Measurements from ENCODE around the gene FBXO42.

DNA sequence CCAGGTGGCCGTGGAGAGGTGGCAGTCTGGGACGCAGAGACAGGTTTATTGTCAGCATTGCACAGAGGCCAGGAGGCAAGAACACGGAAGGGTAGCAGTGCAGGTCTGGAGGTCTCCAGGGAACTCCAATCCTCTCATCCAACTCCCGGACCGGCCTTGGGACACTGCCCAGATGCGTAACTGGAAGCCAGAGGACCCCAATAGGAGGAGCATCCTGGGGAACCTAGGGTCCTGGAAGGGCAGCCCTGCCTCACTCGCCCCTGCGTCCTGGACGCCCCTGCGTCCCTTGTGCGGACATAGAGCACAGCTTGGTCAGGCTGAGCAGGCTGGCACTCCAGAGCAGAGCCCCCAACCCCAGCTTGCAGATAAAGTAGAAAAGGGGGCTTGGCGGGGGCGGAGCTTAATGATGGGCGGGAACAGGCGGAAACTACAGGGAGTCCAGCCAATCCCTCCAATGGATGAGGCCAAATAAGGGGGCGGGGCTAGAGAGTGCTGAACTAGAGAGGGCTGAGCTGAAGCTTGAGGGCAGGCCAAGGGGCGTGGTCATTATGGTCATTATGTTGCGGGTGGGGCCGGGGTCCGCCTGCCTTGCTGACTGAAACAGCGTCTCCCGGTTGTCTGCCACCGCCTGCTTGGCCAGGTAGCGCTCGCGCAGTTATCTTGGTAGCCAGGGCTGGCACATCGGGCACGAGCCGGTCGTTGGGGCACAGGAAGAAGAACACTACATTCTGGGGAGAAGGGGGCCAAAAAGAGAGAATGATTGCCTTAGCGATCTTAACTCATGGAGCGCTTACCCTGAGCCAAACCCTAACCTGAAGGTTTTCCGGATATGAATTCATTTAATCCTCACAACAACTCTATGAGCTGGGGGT is 136.2 kb downstream of the FBXO42 start:
- TF ChIP-seq CTCF (IDR thresholded peaks at IDR 0.05; ENCODE audit: low read depth, low read length) (no peak), POLR2A (IDR thresholded peaks at IDR 0.05; ENCODE audit: extremely low read depth, insufficient read length) (no peak), MYC (IDR thresholded peaks at IDR 0.05; ENCODE audit: low read depth, low read length) (no peak), MAX (IDR thresholded peaks at IDR 0.05; ENCODE audit: low read depth, low read length) (no peak)
